CD4-positive, alpha-beta T cell treated with Interleukin-4 for 1 hour (primary cell): ENCODE results near the gene TBC1D5.
"Not testable (repeated sequence)": the region's sequence is repeated elsewhere in the genome, so short reads cannot be mapped to it uniquely, and the experiment has no call there.

Experiments used
- DNase-seq, 2 donors: peaks; one replicate each; pipeline ENCODE4 v3.0.0-alpha.2; 2020 to 2022

TBC1D5 gene, protein sequence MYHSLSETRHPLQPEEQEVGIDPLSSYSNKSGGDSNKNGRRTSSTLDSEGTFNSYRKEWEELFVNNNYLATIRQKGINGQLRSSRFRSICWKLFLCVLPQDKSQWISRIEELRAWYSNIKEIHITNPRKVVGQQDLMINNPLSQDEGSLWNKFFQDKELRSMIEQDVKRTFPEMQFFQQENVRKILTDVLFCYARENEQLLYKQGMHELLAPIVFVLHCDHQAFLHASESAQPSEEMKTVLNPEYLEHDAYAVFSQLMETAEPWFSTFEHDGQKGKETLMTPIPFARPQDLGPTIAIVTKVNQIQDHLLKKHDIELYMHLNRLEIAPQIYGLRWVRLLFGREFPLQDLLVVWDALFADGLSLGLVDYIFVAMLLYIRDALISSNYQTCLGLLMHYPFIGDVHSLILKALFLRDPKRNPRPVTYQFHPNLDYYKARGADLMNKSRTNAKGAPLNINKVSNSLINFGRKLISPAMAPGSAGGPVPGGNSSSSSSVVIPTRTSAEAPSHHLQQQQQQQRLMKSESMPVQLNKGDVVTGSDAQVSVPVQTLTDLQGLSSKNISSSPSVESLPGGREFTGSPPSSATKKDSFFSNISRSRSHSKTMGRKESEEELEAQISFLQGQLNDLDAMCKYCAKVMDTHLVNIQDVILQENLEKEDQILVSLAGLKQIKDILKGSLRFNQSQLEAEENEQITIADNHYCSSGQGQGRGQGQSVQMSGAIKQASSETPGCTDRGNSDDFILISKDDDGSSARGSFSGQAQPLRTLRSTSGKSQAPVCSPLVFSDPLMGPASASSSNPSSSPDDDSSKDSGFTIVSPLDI

DNA sequence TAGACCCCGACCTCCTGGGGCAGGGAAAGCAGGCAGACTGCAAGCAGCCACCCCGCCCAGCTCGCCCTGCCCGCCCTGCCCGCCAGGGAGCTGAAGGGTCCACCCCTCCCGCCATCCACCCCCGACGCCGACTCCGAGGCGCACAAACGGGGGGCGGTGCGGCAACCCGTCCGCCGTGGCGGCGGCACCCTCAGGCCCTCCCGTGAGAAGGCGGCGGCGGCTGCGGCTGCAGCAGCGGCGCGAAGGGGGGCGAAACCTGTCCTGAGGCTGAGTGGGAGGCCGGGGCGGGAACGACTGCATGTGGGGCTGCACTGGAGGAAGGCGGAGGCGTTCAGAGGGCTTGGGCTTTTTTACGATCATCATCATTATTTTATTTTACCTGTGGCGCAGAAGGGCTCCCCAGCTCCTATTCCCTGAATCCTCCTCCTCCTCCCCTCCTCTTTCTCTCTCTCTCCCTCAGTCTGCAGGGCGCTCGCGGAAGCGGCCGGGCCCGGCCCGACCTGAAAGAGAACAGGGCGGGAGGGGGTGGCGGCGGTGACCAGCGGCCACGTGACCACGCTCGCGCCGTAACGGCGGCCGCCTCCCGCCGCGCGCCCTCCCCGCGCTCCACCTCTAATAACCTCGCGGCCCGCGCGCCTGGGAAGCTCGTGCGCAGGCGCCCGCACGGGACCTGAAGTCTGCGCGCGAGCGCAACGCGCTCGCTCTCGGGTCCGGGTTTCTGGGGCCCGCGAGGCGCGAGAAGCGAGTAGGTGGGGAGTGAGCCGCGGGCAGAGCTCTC, at the start of gene TBC1D5:
Gene TBC1D5 (minus strand): TSS at position 530 of the 778 bp plus-strand sequence. CDS start 234,061 bp downstream, outside the sequence.
- DNase-seq = peak; percentile 93 to 96

DNA sequence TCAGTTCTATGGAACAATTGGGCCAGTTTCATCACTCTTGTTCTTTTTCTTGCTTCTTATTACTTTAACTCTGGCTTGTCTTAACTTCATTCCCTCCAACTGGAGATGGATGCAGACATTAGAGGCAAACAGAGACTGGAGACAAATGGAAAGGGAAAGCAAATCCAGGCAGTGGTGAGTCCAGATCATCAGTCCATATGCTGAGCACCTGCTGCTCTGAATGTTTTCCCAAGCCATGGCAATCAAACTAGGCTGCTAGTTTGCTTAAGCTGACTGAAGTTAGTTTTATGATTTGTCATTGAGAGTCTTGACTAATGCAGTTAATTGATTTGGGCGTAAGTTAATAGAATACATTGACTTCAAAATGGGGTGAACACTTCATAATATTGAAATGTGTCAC, 41.0 kb upstream of the TBC1D5 start:
- no peak for DNase-seq

DNA sequence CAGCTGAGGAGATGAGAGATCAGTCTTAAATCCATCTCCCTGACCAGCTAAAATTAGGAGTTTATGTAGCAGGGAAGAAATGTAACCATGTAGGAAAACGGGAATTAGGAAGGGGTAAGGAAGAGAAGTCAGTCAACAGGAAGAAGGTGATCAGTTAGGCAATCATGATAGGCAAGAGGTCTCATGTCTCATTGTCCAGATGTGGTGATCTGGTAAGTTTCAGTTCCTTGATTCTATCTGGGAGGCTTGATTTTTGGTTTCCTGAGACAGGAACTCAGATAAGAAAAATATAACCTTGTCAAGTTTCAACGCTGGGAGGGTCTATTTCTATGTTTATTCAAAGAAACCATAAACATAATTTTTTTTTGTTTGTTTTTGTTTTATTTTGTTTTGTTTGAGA, 40.3 kb upstream of the TBC1D5 start:
- no peak for DNase-seq

DNA sequence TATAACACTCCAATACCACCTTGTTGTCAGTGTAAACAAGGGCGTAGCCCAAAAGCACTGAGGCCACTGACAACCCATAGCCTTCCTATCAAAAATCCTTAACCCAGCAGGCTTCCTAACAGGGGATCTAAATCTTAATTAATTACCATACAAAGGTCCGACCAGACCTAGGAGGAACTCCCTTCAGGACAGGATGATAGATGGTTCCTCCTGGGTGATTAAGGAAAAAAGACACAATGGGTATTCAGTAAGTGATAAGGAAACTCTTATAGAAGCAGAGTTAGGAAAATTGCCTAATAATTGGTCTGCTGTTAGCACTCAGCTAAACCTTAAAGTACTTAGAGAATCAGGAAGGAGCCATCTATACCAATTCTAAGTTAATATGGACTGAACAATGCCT, 37.9 kb upstream of the TBC1D5 start:
- DNase-seq = not testable (repeated sequence)

DNA sequence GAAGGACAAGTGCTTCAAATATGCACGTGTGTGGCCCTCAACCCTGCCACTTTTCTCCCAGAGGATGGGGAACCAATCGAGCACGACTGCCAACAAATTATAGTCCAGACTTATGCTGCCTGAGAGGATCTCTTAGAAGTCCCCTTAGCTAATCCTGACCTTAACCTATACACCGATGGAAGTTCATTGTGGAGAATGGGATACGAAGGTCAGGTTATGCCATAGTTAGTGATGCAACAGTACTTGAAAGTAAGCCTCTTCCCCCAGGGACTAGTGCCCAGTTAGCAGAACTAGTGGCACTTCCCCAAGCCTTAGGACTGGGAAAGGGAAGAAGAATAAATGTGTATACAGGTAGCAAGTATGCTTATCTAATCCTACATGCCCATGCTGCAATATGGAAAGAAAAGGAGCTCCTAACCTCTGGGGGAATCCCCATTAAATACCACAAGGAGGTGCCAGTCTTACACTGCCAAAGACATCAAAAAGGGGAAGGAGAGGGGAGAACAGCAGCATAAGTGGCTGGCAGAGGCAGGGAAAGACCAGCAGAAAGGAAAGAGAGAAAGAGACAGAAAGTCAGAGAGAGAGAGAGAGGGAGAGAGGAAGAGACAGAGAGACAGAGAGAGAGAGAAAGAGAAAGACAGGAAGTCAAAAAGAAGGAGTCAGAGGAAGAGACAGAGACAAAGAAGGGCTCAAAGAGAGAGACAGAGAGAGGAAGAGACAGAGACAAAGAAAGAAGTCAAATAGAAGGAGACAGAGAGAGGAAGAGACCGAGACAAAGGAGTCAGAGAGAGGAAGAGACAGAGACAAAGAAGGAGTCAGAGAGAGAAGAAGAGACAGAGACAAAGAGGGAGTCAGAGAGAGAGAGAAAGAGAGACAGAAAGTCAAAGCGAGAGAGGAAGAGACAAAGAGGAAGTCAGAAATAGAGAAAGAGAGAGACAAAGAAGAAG, 37.1 kb upstream of the TBC1D5 start:
- not testable (repeated sequence) for DNase-seq

DNA sequence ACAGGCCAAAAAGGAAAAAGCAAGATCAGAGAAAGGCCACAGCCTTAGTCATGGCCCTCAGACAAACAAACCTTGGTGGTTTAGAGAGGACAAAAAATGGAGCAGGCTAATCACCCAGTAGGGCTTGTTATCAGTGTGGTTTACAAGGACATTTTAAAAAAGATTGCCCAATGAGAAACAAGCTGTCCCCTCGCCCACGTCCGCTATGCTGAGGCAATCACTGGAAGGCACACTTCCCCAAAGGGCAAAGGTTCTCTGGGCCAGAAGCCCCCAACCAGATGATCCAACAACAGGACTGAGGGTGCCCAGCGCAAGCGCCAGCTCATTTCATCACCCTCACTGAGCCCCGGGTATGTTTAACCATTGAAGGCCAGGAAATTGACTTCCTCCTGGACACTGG, 34.9 kb upstream of the TBC1D5 start:
- DNase-seq = not testable (repeated sequence)

DNA sequence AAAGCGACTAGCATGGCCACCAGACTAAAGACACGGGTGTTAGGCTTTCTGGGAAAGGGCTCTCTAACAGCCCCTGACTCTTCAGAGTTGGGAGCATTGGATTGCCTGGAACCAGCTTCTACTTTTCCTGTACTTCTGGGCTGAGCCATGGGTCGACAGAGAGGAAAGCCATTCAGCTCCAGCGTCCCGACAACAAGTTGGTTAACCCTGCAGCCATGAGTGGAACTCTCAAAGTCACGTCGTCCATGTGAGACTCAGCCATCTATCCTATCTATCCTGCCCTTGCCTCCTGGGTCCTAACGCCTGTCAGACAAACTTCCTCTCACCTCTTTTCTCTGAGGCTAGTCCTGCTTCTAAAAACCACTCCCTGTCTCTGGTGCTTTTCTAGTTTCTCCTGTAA, 32.6 kb upstream of the TBC1D5 start:
- DNase-seq = no peak

DNA sequence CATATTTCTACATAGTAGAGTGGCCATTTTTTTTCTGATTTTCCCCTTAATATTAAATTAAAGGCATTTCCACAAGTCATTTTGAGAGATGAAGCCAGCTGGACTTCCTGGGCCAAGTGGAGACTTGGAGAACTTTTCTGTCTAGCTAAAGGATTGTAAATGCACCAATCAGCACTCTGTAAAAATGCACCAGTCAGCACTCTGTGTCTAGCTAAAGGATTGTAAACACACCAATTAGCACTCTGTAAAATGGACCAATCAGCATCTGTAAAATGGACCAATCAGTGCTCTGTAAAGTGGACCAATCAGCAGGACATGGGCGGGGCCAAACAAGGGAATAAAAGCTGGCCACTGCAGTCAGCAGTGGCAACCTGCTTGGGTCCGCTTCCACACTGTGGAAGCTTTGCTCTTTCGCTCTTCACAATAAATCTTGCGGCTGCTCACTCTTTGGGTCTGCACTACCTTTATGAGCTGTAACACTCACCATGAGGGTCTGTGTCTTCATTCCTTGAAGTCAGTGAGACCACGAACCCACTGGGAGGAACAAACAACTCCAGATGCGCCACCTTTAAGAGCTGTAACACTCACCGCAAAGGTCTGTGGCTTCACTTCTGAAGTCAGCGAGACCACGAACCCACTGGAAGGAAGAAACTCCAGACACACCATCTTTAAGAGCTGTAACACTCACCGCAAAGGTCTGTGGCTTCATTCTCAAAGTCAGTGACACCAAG, 31.9 kb upstream of the TBC1D5 start:
- DNase-seq = peak; percentile 44 to 50

DNA sequence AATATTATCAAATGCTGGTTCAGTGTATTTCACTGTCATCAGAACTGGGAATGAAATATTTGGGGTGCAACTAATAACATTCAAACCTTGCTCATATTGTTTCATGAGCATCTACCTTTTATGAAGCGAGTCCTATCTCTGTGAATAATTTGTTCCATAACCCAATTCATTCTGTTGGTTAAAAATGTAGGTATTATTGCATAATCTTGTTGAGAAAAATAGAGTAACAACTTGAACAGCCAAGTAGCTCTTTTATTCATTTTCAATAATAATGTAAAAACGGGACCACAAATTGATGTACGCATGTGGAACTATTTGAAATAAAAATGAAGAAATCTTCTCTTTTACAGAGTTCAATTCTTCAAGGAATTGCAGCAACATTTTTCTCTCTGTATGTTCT, 30.1 kb upstream of the TBC1D5 start:
- no peak for DNase-seq

DNA sequence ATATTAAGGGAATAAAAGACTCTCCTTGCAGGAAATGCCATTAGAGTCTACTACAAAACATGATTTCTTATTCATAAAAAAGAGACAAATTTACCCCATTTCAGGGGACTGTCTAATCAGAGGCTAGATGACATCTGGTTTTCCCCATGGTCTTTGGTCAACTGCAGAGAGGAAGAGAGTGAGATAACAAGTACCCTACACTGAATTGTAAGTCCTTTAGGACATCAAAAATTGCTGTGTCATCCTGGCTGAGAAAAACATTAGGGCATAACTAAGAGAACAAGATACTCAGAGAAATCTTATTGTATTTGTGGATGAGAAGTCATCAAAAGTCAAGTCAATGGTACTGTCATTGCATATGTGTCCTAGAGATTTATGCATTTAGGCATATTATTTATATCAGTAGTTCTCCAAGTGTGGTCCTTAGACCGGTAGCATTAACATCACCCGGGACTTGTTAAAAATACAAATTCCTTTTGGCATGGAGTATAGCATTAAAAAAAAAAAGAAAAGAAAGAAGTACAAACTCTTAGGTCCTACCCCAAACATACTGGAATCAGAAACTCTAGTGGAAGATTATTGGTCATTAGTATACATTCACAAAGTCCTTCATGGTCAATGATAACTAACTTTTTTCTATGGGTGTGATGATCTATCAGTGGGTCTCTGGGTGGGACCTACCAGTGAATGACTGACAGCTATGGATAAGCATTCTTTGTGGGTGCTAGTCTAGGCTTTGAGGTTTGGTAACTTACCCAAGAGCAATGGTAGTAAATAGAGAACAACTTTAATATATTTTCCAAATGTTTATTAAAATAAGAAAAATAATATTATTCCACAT, 29.0 kb upstream of the TBC1D5 start:
- DNase-seq = no peak

DNA sequence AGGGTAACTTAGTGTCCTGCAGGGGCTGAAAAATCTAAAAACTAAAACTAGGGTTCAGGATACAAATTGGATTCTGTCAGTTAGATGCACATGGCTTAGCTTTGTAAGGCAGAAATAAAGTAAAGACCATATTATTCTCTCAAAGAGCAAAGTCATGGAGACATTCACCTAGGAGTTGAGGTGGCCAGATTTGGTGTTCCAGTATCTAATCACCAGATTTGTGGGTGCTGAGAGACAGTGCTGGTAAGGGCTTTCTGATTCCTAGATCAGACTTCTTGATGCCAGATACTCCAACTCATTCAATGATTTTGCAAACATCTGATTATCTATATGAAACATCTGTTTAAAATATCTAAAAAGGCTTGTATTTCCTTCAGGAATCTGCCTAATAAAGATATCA, 28.3 kb upstream of the TBC1D5 start:
- DNase-seq = no peak

DNA sequence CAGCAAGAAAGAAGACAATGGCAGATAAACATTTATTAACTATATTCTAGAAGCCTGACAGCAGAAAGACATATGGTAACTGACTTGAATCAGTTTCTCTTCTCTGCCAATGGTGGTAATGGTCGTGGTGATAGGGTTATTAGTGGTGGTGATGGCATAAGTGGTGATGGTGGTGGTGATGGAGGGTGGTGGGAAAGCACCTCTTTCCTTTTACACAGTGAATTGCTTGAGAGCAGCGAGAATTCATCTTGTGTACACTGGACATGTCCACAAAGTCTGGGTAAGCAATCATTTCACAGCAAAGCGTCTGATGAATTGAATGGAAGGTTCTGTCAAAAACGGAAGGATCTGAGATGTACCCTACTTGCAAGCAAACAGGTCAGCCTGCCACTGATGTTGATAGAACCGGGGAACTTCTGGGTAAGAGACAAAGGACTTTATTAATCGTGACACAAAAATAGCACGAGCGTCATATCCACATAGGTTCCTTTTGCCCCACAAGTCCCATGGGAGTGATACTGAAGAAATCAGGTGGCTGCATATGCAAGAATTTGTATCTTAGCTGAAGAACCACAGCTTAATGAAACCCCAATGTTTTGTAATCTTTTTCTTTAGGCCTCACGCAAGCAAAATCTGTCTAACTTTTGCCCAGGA, 23.5 kb upstream of the TBC1D5 start:
- no peak for DNase-seq

DNA sequence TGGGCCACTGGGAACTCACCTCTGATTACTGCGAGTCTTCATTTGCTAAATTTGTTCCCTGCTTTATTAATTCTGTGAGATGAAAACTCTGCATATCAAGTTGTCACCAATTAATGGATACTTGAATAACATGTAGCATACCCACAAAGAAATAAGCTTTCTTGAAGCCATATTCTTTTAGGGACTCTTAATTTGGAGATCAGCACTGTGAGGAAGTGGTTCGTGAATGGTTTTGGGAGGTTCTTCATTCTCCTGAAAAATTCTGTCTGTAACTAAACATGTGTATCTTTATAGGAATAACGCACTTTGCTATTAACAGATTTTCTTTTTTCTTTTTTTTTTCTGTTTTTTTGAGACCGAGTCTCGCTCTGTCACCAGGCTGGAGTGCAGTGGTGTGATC, 19.1 kb upstream of the TBC1D5 start:
- DNase-seq = no peak

DNA sequence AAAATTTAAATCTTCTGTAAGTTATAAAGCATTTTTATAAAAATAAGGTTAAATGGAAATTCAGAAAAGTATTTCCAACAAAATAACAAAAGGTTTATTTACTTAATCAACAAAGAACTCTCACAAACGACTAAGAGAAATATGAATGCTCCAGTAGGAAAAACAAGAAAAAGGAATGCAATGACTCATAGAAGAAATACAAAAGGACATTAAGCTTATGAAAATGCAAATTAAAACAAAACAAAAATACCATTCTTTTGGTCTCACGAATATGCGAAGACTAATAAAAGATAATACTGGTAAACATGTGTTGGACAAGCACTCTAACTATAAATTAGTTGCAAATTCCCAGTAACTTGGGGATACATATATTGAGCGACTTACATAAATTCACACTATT, 17.5 kb upstream of the TBC1D5 start:
- no peak for DNase-seq

DNA sequence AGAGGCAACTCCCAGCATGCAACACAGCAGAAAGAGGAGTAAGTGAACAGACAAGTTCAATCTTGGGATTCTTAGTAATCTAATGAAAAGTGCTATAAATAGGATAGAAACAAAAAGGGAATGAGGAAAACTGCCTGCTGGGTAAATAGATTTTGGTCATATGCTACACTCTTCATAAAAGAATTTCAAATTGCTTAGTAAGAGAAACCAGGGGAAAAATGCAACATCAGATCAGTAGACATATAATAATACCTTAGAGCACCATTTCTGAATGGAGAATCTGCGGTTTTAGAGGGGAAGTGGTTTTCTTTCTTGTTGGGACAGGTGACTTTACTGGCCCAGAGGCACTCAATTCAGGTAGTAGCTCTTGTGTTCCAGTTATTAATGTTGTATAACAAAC, 13.4 kb upstream of the TBC1D5 start:
- DNase-seq = peak in 1 of 2 donors; percentile 30

DNA sequence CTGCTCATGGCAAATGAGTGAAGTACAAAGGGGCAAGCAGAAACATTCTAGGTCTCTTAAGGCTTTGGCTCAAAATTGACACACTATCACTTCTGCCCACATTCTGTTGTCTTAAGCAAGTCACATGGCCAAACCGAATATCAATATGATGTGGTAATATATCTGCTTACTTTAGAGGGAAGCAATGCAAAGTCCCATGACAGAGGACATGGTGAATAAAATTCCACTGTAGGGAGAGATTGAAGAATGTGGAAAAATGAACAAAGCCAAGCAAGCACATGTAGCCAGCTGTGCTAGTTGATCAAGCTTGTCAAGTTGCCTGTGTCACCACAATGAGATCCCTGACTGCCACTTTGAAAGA, 11.2 kb upstream of the TBC1D5 start:
- no peak for DNase-seq

DNA sequence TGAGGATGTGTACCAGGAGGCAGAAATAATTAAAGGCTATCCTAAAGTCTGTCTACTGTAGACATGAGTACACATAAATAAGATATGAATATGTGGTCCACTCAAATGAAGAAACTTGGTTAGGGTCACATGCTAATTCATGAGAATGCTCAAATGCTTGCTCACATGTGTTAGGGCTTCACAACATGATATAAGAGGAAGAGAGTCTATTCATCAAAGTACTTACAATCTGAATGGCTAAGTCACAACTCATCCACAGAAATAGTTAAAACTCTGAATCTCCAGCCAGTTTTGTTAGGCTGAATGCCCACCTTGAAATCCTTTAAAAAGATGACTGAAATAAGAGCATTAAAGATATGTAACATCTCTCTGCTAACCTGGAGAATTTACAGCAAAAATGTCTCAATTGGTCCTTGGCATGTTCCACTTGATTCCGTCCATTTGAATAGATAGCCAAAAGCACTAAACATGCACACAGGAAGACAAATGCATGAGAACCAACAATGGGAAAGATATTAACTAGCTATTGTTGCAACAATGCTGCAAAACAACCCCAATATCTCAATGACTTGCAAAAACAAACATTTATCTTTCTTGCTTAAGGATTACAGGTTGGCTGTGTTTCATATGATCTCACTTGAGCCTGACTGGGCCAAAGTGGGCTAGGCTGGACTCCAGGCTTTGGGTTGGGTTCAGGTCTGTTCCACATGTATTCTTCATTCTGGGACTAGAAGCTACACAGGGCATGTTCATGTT, 10.6 kb upstream of the TBC1D5 start:
- DNase-seq = no peak

DNA sequence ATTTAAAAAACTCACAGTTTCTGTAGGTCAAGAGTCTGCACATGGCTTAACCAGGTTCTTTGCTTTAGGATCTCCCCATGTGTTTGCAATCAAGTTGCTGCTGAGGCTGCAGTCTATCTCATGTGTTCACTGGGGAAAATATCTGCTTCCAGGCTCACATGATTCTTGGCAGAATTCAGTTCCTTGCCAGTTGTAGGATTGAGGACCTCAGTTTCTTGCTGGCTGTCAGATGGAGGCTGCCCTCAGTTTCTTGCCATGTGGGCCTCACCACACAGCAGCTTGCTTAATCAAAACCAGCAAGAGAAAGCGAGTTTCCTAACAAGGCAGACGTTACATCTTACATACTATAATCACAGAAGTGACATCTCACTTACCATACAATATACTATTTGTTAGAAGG, 10.0 kb upstream of the TBC1D5 start:
- no peak for DNase-seq

DNA sequence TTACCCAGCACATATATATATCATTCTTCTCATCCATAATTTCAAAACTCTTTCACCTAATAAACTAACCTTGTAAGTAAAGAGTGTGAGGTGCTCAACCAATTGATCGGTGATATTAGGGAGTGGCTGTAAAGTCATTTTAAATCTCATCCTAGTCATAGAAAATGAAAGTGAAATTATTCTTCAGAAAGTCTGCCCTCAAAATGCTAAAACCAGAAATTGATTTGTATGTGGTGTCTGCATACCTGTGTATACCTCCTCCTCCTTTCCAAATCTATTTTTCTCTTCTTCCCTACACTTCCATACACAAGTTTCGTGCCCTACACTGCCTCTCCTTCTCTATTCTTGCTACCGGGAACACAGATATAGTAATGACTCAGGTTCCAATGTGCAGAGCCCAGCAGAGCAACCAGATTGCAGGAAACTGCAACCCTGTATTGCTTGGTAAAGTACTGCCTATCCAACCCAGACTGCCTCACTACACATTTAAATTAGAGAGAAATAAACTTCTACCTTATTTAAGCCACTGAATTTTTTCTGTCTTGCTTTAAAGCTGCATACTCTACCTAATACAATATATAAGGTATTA, 7.4 kb upstream of the TBC1D5 start:
- DNase-seq = peak in 1 of 2 donors; percentile 33
